H1 (cell line): ENCODE measurements around the gene RGL3. TPM values are rescaled to one million over a fixed set of nuclear protein-coding genes. Genes with fewer than 3 reads are reported as not detected.
"Not testable (repeated sequence)": the region's sequence is repeated elsewhere in the genome, so short reads cannot be mapped to it uniquely, and the experiment has no call there.

ENCODE experiments used
- CTCF ChIA-PET: fragments of 300-600 bp; sonication (Branson Sonifier 250); formaldehyde crosslinking; loops from one replicate; lab custom pipeline; 2021; ENCODE audit not compliant: partially characterized antibody; lab: Charles Lee
- POLR2A ChIA-PET: fragments of 300-600 bp; sonication (Branson Sonifier 250); formaldehyde crosslinking; loops from one replicate; lab custom pipeline; 2021; ENCODE audit warnings: inconsistent platforms; ENCODE audit not compliant: partially characterized antibody; lab: Charles Lee
- DNase-seq, 2 experiments: peaks; one replicate each; pipeline versions ENCODE4 v3.0.0 to v3.0.0-alpha.2; 2010 to 2022; ENCODE audit warnings: low spot score in 2 of 2, low read depth in 1 of 2, mixed read lengths in 1 of 2
- FAIRE-seq: peaks from 2 replicates; lab custom pipeline; 2011; peaks lifted over from hg19 to GRCh38; lab: Jason Lieb, UNC
- H2AFZ ChIP-seq: 2 replicates; pipeline ENCODE4 v1.8.1; 2012; ENCODE audit warnings: low read length, inconsistent platforms
- H2AK5ac ChIP-seq: 2 replicates; pipeline ENCODE4 v1.6.1; 2013; ENCODE audit warnings: low read depth, low read length
- H2BK120ac ChIP-seq: replicated peaks from 2 replicates; pipeline ENCODE3; 2013; ENCODE audit warnings: low read depth, low read length, inconsistent platforms
- H2BK12ac ChIP-seq: 2 replicates; pipeline ENCODE4 v1.6.1; 2013; ENCODE audit warnings: low read depth, low read length
- H2BK15ac ChIP-seq: 2 replicates; pipeline ENCODE4 v1.6.1; 2013; ENCODE audit warnings: low read length
- H2BK20ac ChIP-seq: 2 replicates; pipeline ENCODE4 v1.6.1; 2013; ENCODE audit warnings: low read length
- H2BK5ac ChIP-seq: 2 replicates; pipeline ENCODE4 v1.6.1; 2013; ENCODE audit warnings: low read depth, low read length
- H3K14ac ChIP-seq: 2 replicates; pipeline ENCODE4 v1.6.1; 2013; ENCODE audit warnings: inconsistent platforms; ENCODE audit not compliant: insufficient read length
- H3K18ac ChIP-seq: 2 replicates; pipeline ENCODE4 v1.6.1; 2013; ENCODE audit warnings: low read length; ENCODE audit errors: extremely low read depth
- H3K23ac ChIP-seq: 2 replicates; pipeline ENCODE4 v1.6.1; 2013; ENCODE audit warnings: inconsistent platforms; ENCODE audit not compliant: insufficient read length
- H3K23me2 ChIP-seq: 2 replicates; pipeline ENCODE4 v1.6.1; 2013; ENCODE audit warnings: low read depth, low read length
- H3K27ac ChIP-seq: 2 replicates; pipeline ENCODE4 v1.6.1; 2011; ENCODE audit warnings: low read depth, low read length, inconsistent platforms
- H3K27me3 ChIP-seq, 4 experiments: replicated peaks in 1 of 4; 1 replicate in 1 of 4; 2 replicates in 3 of 4; pipeline versions ENCODE4 v1.6.1 to v1.8.1; 2011 to 2013; ENCODE audit warnings: low read length in 3 of 4, mild to moderate bottlenecking in 3 of 4, inconsistent platforms in 2 of 4, mixed read lengths in 2 of 4, moderate library complexity in 1 of 4; ENCODE audit not compliant: control insufficient read depth in 3 of 4, insufficient read depth in 3 of 4; ENCODE audit errors: extremely low read depth in 1 of 4
- H3K36me3 ChIP-seq, 4 experiments: 2 replicates each; pipeline versions ENCODE4 v1.6.1 to v1.8.1; 2011 to 2013; ENCODE audit warnings: mild to moderate bottlenecking in 4 of 4, low read length in 3 of 4, moderate library complexity in 2 of 4, control low read depth in 1 of 4, inconsistent platforms in 1 of 4; ENCODE audit not compliant: insufficient read depth in 4 of 4, control insufficient read depth in 2 of 4
- H3K4ac ChIP-seq: replicated peaks from 2 replicates; pipeline ENCODE3; 2013; ENCODE audit warnings: low read length, low read depth, mixed read lengths, inconsistent platforms; ENCODE audit not compliant: insufficient read length
- H3K4me1 ChIP-seq, 4 experiments: replicated peaks in 1 of 4; 1 replicate in 1 of 4; 2 replicates in 3 of 4; pipeline versions ENCODE4 v1.6.1 to v1.8.1; 2011 to 2013; ENCODE audit warnings: low read length in 3 of 4, inconsistent platforms in 2 of 4, mixed read lengths in 1 of 4; ENCODE audit not compliant: insufficient read depth in 4 of 4, control insufficient read depth in 3 of 4
- H3K4me2 ChIP-seq, 2 experiments: 2 replicates each; pipeline versions ENCODE4 v1.6.1 to v1.8.1; 2011 to 2013; ENCODE audit warnings: low read depth in 2 of 2, low read length in 2 of 2, control low read depth in 1 of 2, inconsistent platforms in 1 of 2, mild to moderate bottlenecking in 1 of 2; ENCODE audit not compliant: insufficient read depth in 1 of 2
- H3K4me3 ChIP-seq, 4 experiments: fragments of 200-600, 300-600 bp in 1 of 4; sonication (generic), shearing (Covaris generic), sonication (Bioruptor Twin) in 1 of 4; 2 replicates each; pipeline versions ENCODE4 v1.5.1 to v1.8.1; 2011 to 2016; ENCODE audit warnings: low read length in 4 of 4, low read depth in 3 of 4, control low read depth in 2 of 4, inconsistent platforms in 2 of 4, mild to moderate bottlenecking in 2 of 4, mixed read lengths in 1 of 4, moderate library complexity in 1 of 4; ENCODE audit not compliant: insufficient read depth in 2 of 4; ENCODE audit errors: extremely low read depth in 1 of 4
- H3K56ac ChIP-seq: replicated peaks from 2 replicates; pipeline ENCODE3; 2013; ENCODE audit warnings: low read depth, mild to moderate bottlenecking, mixed read lengths, low read length, inconsistent platforms; ENCODE audit not compliant: insufficient read length
- H3K79me1 ChIP-seq: 2 replicates; pipeline ENCODE4 v1.6.1; 2013; ENCODE audit warnings: low read depth, low read length, control low read depth
- H3K79me2 ChIP-seq, 2 experiments: 2 replicates each; pipeline versions ENCODE4 v1.6.1 to v1.8.1; 2012 to 2013; ENCODE audit warnings: low read length in 2 of 2, mild to moderate bottlenecking in 2 of 2, inconsistent platforms in 1 of 2; ENCODE audit not compliant: insufficient read depth in 2 of 2, control insufficient read depth in 1 of 2
- H3K9ac ChIP-seq, 4 experiments: replicated peaks in 1 of 4; 1 replicate in 1 of 4; 2 replicates in 3 of 4; pipeline versions ENCODE4 v1.6.1 to v1.8.1; 2011 to 2013; ENCODE audit warnings: low read depth in 3 of 4, low read length in 3 of 4, control low read depth in 2 of 4, mild to moderate bottlenecking in 2 of 4, moderate library complexity in 2 of 4, inconsistent platforms in 1 of 4; ENCODE audit errors: extremely low read depth in 1 of 4
- H3K9me3 ChIP-seq, 2 experiments: 2 replicates each; pipeline versions ENCODE4 v1.6.1 to v1.8.1; 2012 to 2013; ENCODE audit warnings: mild to moderate bottlenecking in 2 of 2, moderate library complexity in 2 of 2, control low read depth in 1 of 2, inconsistent platforms in 1 of 2, low read depth in 1 of 2, low read length in 1 of 2, mixed read lengths in 1 of 2; ENCODE audit not compliant: insufficient read depth in 2 of 2
- H4K20me1 ChIP-seq, 2 experiments: replicated peaks in 1 of 2; 2 replicates each; pipeline versions ENCODE3 to v1.8.1; 2011 to 2013; ENCODE audit warnings: inconsistent platforms in 2 of 2, low read length in 2 of 2, mild to moderate bottlenecking in 1 of 2; ENCODE audit not compliant: insufficient read depth in 2 of 2, control insufficient read depth in 1 of 2
- H4K5ac ChIP-seq: 2 replicates; pipeline ENCODE4 v1.6.1; 2013; ENCODE audit warnings: low read length, low read depth, mixed read lengths, inconsistent platforms; ENCODE audit not compliant: insufficient read length
- H4K8ac ChIP-seq: 2 replicates; pipeline ENCODE4 v1.8.0; 2013; ENCODE audit warnings: mild to moderate bottlenecking, moderate library complexity, low read length, inconsistent platforms; ENCODE audit not compliant: insufficient read depth; ENCODE audit errors: extremely low read depth
- H4K91ac ChIP-seq: replicated peaks from 2 replicates; pipeline ENCODE3; 2013; ENCODE audit warnings: low read length, mixed read lengths, inconsistent platforms; ENCODE audit not compliant: insufficient read length
- BACH1 ChIP-seq: IDR thresholded peaks from 2 replicates; pipeline ENCODE4 v1.6.1; 2012; ENCODE audit warnings: low read length, improper control_type of control experiment
- CHD2 ChIP-seq: IDR thresholded peaks from 2 replicates; pipeline ENCODE4 v1.6.1; 2012; ENCODE audit warnings: low read length, improper control_type of control experiment
- CTCF ChIP-seq, 3 experiments: IDR thresholded peaks; 1 replicate in 2 of 3; 2 replicates in 1 of 3; pipeline versions ENCODE4 v1.5.1 to v1.6.1; 2011; ENCODE audit warnings: low read length in 3 of 3, mild to moderate bottlenecking in 3 of 3, inconsistent platforms in 2 of 3, low read depth in 1 of 3, moderate library complexity in 1 of 3; ENCODE audit not compliant: insufficient read depth in 1 of 3; ENCODE audit errors: control extremely low read depth in 1 of 3
- EGR1 ChIP-seq: IDR thresholded peaks from 2 replicates; pipeline ENCODE4 v1.6.1; 2011; ENCODE audit warnings: low read depth, low read length, borderline replicate concordance
- ZNF274 ChIP-seq: IDR thresholded peaks from 2 replicates; pipeline ENCODE4 v1.7.0; 2012; ENCODE audit warnings: low read length, borderline replicate concordance; ENCODE audit errors: extremely low read depth
- WGBS, 2 experiments: shearing (Covaris generic) in 1 of 2; methylation state at CpG; one replicate each; pipeline versions ENCODE4 v1.1.6 to v1.1.7; 2013 to 2015; ENCODE audit warnings: low lambda C conversion rate in 2 of 2, mixed read lengths in 2 of 2, inconsistent platforms in 1 of 2, low coverage in 1 of 2, missing lambda C conversion rate in 1 of 2; ENCODE audit not compliant: insufficient replicate concordance in 2 of 2, insufficient coverage in 1 of 2, insufficient read length in 1 of 2; ENCODE audit errors: extremely low coverage in 1 of 2, missing lambda C conversion rate in 1 of 2; 5-methylcytosine and 5-hydroxymethylcytosine counted together
- polyA plus RNA-seq, 7 experiments: library from polyadenylated mRNA; depleted of rRNA in 3 of 7; stranded (reverse) in 5 of 7; unstranded in 2 of 7; fragments of >200 nt in 5 of 7; fragments of 200-250 nt in 2 of 7; gene quantifications; 1 replicate in 5 of 7; 2 replicates in 1 of 7; 4 replicates in 1 of 7; pipeline versions ENCODE4 v1.2.1 to v1.2.3, GENCODE V29; 2011 to 2013; ENCODE audit warnings: missing spikeins in 2 of 7, mixed read lengths in 2 of 7
- total RNA-seq: library from RNA; stranded (reverse); fragmentation: NEBNext Ultra II Directional; extraction: Animal tissue kit (Norgen Biotek cat#: 25700); gene quantifications from 2 replicates; pipeline ENCODE4 v1.2.1, GENCODE V29; 2021

Gene RGL3
- total and polyA plus RNA-seq, 2 of the 8 experiments (the other 6 are each of a cell fraction or from before 2014, with no cell fraction given), result 36.9 to 40.9 TPM

GRCh38 chr19:11460207-11460606 lies 41.1 kb upstream of the RGL3 start (continued):
- peak; percentile 55 to 72 (median 57) for TF ChIP-seq CTCF (IDR thresholded peaks at IDR 0.05; ENCODE audit: control extremely low read depth in 1 of 3, insufficient read depth in 1 of 3, low read depth in 1 of 3, low read length in 3 of 3)
- TF ChIP-seq EGR1, result no peak
- TF ChIP-seq ZNF274, result no peak
- peak; percentile 46; the same call in 1 of the 2 replicates for TF ChIP-seq CHD2
- TF ChIP-seq BACH1, result no peak

DNA sequence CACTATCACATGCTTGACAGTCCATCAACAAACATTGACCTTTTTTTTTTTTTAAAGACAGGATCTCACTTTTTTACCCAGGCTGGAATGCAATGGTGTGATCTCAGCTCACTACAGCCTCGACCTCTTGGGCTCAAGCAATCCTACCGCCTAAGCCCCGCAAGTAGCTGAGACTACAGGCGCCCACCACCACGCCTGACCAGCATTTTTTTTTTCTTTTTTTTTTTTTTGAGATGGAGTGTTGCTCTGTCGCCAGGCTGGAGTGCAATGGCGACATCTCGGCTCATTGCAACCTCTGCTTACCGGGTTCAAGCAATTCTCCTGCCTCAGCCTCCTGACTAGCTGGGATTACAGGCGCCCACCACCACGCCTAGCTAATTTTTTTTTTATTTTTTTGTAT lies 39.8 kb upstream of the RGL3 start:
- H3K14ac ChIP-seq, H3K56ac ChIP-seq, H3K4me1 ChIP-seq, H3K9me3 ChIP-seq, H3K23ac ChIP-seq, H3K79me1 ChIP-seq, H3K18ac ChIP-seq, H2BK12ac ChIP-seq, H4K5ac ChIP-seq, H2BK15ac ChIP-seq, DNase-seq, H3K27me3 ChIP-seq, H3K4me2 ChIP-seq, H3K4ac ChIP-seq, H4K8ac ChIP-seq, H4K20me1 ChIP-seq, H3K23me2 ChIP-seq, H3K79me2 ChIP-seq, H2AFZ ChIP-seq, H4K91ac ChIP-seq, H2BK5ac ChIP-seq, H3K36me3 ChIP-seq, H3K27ac ChIP-seq, FAIRE-seq, H2BK20ac ChIP-seq, H3K9ac ChIP-seq, H2BK120ac ChIP-seq, H3K4me3 ChIP-seq: not testable (repeated sequence)
- 0 out of 2 replicates have a peak overlapping the region, but pooled peaks have one; percentile 53 for H2AK5ac ChIP-seq
- POLR2A ChIA-PET, result interaction anchor here (1.6 to 3.4 kb wide), 2 partner anchors 22 to 65 kb away, joined by 3 to 20 read pairs; partner anchors contain the start of gene ELAVL3
- CTCF ChIA-PET, result interaction anchor here (0.7 to 3.4 kb wide), 11 partner anchors 11 to 78 kb away, joined by 3 to 17 read pairs (median 3); partner anchors contain the start of genes EPOR and ODAD3
- WGBS, 2 experiments, result 94% methylated on average over 10 of the region's 11 CpGs; no CpG with 5 or more reads in 1 of the 2 experiments
